ENCODE data around the gene PRPF8.
A peak's percentile ranks its signal among the peaks of the same experiment; 100 is the strongest.

The PRPF8 gene

DNA sequence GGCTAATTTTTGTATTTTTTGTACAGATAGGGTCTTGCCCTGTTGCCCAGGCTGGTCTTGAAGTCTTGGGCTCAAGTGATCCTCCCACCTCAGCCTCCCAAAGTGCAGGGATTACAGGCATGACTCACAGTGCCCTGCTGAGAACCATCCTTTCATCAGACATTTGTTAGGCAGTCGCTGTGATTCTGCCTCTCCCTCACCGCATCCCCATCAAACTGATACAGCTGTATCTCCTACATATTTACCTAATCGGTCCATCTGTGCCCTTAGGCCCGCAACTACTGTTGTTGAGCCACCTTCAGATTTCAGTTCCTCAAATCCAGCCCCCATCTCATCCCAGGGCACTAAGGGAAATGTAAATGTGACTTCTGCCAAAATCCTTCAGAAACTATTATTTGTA is 54.0 kb downstream of the PRPF8 start:
- H3K27me3 Mint-ChIP-seq, result peaks cover 32% of the 10 kb centered on the region
- H3K9me3 Mint-ChIP-seq, result no peaks in the 10 kb centered on the region
- DNase-seq (no peak), ATAC-seq (no peak)
- H3K4me3 Mint-ChIP-seq, result no peak overlapping the region
- peaks cover 39% of the 10 kb centered on the region for H3K4me1 Mint-ChIP-seq
- H3K27ac Mint-ChIP-seq, result no peak overlapping the region

DNA sequence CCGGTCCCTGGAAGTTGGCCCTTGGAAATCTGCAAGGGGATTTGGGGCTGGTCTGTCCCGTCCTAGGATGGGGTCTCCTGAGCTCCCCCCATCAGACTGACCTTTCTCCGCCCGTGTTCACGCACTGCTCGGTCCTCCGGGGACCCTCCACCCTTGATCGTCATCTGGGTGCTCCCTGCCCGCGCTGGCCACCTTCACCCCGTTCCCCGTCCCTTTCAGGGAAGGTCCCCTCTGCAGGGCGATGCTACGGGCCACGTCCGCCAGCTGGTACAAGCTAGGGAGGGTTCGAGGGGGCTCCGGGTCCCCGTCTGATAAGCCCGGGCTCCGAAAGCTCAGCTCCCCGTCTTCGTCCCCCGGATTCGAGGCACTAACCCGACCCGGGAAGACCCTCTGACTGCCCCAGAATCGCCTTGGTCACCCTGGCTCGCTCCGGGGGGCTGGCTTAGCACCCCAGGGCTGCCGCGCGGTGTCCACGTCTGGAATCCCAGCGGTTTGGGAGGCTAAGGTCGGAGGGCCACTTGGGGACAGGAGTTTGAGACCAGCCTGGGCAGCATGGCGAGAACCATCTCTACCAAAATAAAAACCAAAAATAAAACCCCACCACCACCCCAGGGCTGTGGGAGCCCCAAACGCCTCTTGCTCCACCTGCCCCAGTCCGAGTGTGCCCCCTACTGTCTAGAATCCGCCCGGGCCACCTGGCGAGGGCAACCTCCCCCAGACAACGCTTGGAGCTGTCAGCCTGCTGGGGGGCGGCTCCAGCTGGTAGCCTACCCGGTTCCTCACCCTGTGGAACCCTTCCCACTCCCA is 55.0 kb downstream of the PRPF8 start:
- H3K27me3 Mint-ChIP-seq, result peaks cover 36% of the 10 kb centered on the region
- peak; percentile 65 for ATAC-seq

DNA sequence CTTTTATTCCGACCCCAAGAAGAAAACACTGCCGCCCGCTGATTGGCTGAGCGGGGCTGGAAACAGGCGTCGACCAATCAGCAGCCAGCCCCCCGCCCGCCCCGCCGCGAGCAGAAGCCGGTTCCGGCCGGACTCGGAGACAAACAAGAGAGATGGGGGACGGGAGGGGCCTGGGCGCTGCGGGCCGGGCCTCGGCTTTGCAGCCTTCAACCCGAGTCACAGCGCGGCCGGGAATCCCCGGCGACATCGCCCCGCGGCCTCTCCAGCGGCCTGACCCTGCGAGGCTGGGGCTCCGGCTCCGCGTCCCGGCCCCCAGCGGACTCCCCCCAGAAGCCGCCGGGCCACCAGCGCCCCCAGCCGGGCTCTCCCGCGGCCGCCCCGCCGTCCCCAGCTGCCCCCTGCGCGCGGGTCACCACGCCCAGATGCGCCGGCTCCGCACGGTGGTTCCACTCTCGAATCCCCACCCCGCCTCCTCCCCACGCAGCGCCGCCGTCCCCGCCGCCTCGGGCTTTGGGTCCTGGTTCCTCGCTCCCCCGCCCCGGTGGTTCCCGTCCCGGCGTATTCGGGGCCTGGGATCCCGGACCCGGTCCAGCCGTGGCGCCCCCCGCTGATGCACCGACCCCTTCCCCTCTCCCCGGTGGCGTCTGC is 55.7 kb downstream of the PRPF8 start:
- DNase-seq, result peak; percentile 87 to 92
- peaks cover 39% of the 10 kb centered on the region for H3K4me1 Mint-ChIP-seq
- peaks cover 36% of the 10 kb centered on the region for H3K27me3 Mint-ChIP-seq
- ATAC-seq, result peak; percentile 87
- peak overlapping the region; percentile 81 to 97 for H3K27ac Mint-ChIP-seq
- peak overlapping the region; percentile 86 to 99 for H3K4me3 Mint-ChIP-seq
- no peaks in the 10 kb centered on the region for H3K9me3 Mint-ChIP-seq

More for the DNA sequence above, 55.0 kb downstream of the PRPF8 start:
- Mint-ChIP-seq H3K4me3 (peak overlapping the region; percentile 84 to 99), H3K4me1 (peaks cover 39% of the 10 kb centered on the region), H3K27ac (peak overlapping the region; percentile 7 to 77), H3K9me3 (no peaks in the 10 kb centered on the region)
- DNase-seq, result peak; percentile 85 to 86

DNA sequence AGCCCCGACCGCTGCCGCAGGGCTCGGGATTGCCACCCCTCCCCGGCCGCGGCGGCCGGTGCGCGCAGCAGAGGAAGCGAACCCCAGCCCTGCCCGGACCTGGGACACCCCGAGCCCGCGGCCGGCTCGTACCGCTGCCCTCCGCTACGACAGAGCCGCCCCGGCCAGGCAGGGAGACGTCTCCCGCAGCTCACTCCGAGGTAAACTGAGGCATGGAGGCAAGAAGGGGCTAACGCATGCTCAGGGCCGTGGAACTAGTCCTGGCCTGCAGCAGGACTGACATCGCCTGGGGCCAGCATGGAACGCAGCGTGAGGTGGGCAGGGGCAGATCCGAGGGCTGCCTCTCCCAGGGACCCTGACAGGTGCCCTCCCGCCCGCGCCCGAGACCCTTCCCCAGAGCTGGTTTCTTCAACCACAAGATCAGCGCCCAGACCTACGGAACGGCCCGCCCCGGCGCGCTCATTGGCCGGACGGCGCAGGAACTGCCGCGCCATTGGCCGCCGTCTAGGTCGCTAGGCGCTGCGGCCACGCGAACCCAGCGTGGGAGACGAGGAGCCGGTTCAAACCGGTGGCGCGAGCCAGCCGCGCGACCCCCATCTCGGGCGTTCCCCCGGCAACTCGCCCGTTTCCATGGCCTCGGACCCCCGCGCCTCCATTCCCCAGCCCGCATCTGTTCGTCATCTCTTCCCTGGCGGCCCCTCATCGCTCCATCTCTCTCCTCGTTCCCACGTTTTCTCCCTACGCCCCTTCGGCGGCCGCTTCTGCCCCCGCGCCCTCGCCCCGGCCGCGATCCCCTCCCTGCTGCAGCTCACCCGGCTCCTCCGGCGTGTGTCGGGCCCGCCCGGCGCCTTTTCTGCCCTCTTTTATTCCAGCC is 56.4 kb downstream of the PRPF8 start, which contains the start of gene SLC43A2:
TSS of gene SLC43A2 (minus strand) at position 853 of the 874 bp plus-strand sequence. CDS start 960 bp downstream, outside the sequence.
- peaks cover 39% of the 10 kb centered on the region for H3K4me1 Mint-ChIP-seq
- peaks cover 36% of the 10 kb centered on the region for H3K27me3 Mint-ChIP-seq
- DNase-seq (peak; percentile 75 to 80), ATAC-seq (peak; percentile 82)
- no peaks in the 10 kb centered on the region for H3K9me3 Mint-ChIP-seq
- peak within 1 kb of the TSS; percentile 81 to 97 for H3K27ac Mint-ChIP-seq
- peak within 1 kb of the TSS; percentile 86 to 99 for H3K4me3 Mint-ChIP-seq

DNA sequence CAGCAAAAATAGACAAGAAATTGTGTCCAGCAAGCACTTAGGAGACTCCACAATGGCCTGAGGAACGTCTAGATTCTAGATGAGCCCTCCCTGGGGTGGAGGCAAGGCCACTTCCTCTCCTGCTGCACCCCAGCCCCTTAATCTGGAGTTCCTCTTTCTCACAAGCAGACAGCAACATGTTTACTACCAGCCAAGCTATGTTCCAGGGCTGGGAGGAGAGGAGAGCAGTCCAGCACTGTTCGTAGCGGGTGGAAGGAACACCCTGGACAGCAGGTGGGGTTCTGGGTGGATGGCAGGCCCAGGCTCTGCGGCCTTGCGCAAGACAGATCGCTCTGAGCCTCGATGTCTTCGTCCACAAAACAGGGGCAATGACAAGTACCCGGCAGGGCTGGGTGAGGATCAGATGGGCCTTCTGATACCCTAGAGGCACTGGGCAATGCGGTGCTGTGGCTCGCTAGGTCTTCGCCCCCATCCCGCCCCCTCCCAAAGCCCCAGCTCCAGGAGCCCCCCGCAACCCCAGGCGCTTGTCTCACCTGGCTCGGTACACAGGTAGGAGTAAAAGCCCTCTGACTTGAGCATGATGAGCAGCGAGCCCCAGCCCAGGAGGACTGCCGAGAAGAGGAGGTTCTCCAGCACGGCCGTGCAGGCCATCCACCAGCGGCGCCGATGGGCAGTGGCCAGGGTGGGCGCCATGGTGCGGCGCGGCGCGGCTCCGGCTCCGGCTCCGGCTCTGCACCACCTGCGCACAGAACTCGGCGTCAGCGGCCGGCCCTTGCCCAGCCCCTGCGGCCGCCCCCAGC is 57.3 kb downstream of the PRPF8 start:
- Mint-ChIP-seq H3K27me3 (peaks cover 36% of the 10 kb centered on the region), H3K9me3 (no peaks in the 10 kb centered on the region), H3K4me3 (peak overlapping the region; percentile 66 to 99), H3K4me1 (peaks cover 39% of the 10 kb centered on the region), H3K27ac (no peak overlapping the region)
- ATAC-seq (no peak), DNase-seq (no peak)

DNA sequence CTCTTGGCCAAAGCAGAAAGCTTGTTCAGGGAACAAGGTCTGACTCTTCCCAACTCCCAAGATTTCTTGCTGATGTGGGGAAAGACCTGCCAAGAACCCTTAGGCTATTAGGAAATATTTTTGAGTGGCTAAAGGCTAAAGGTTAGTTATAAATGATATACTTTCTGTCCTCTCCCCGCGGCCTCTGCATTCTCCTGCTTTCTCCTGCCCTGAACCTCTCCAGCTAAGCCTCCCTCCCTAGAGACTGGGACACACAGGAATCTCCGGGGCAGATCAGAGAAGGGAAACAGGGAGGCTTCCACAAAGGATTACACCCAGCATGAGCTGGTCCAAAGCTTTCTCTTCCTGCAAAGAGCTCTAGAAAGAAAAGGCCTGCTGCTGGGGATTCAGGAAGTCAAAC is 58.3 kb downstream of the PRPF8 start:
- no peak for DNase-seq
- Mint-ChIP-seq H3K4me1 (peaks cover 39% of the 10 kb centered on the region), H3K27me3 (peaks cover 29% of the 10 kb centered on the region), H3K27ac (no peak overlapping the region), H3K4me3 (no peak overlapping the region), H3K9me3 (no peaks in the 10 kb centered on the region)
- ATAC-seq, result no peak

DNA sequence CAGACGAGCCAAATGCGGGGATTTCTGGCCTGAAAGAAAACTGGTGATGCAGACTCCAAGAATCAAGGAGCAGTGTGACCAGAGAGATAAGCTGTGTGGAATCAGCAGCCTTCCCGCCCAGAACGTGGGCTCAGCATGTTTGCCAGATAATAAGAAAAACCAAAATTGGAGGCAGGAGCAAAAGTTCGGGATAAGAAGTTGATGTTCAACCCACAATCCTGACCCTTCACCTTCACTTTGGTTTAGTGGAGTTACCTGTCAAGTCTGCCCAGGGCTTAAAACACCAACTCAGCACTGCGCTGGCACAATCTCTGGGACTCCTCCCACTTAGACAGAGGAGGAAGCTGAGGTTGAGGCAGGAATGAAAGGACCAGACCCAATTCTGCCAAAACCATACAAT is 59.1 kb downstream of the PRPF8 start:
- peaks cover 34% of the 10 kb centered on the region for H3K4me1 Mint-ChIP-seq
- no peaks in the 10 kb centered on the region for H3K9me3 Mint-ChIP-seq
- no peak for DNase-seq
- peaks cover 22% of the 10 kb centered on the region for H3K27me3 Mint-ChIP-seq
- no peak overlapping the region for H3K4me3 Mint-ChIP-seq
- H3K27ac Mint-ChIP-seq, result no peak overlapping the region
- no peak for ATAC-seq

DNA sequence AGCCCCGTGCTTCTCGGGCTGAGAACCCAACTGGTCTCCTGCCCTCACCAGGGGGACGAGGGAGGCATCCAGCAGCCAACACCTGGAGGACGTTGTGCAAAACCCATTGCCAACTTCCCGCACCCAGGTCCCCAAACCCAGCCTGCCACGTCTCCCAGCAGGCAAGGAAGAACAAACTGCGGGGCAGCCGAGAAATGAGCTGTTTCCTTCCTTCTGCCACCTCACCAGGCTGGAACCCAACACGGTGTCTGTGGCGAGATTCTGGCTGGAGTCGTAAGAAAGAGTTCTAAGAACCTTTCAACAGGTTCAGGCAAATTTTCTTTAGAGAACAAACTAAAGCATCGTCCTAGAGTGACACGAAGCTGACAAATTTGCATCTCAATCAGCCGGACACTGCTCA is 59.6 kb downstream of the PRPF8 start:
- no peak for ATAC-seq
- Mint-ChIP-seq H3K4me1 (peaks cover 29% of the 10 kb centered on the region), H3K27me3 (peaks cover 22% of the 10 kb centered on the region), H3K9me3 (no peaks in the 10 kb centered on the region), H3K27ac (no peak overlapping the region), H3K4me3 (no peak overlapping the region)
- no peak for DNase-seq

DNA sequence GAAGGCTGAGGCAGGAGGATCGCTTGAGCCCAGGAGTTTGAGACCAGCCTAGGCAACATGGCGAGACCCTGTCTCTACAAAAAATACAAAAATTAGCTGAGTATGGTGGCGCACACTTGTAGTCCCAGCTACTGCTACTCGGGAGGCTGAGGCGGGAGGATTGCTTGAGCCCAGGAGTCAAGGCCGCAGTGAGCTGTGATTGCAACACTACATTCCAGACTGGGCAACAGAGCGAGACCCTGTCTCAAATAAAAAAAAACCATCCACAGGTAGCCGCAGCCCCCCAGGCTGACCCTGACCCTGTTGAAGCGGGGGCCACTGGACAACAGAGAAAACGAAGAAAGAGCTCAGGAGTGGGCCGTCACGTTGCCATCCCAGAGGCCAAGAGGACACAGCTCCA is 60.0 kb downstream of the PRPF8 start:
- Mint-ChIP-seq H3K27me3 (peaks cover 22% of the 10 kb centered on the region), H3K27ac (no peak overlapping the region)

DNA sequence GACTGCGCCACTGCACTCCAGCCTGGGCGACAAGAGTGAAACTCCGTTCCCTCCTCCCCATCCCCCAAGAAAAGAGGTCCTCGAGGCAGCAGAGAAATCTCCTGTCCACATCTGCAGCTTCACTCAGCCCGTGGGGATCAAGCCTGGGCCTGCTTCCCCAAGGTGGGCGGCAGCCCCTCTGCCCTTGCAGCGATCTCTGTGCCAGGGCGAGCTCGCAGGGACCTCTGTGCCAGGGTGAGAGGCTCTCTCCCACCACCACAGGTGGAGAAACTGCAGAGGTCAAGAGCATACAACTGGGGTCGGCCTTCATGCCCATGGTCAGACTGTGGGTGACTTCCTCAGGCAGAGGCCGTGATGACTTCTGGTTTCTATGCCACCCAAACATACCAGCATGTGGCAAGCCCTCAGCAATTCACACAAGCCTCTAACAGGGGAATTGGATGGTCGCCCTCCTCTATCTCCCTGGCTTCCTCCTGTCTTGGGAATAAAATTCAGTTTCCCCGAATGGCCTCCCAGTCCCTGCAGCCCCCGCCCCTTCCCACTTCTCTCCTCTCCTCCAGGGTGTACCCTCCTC is 61.5 kb downstream of the PRPF8 start:
- ATAC-seq (no peak), DNase-seq (no peak)
- Mint-ChIP-seq H3K27me3 (peaks cover 22% of the 10 kb centered on the region), H3K27ac (no peak overlapping the region), H3K9me3 (no peaks in the 10 kb centered on the region), H3K4me1 (peaks cover 15% of the 10 kb centered on the region), H3K4me3 (no peak overlapping the region)

More for the DNA sequence above, 60.0 kb downstream of the PRPF8 start:
- DNase-seq, result no peak
- Mint-ChIP-seq H3K9me3 (no peaks in the 10 kb centered on the region), H3K4me3 (no peak overlapping the region), H3K4me1 (peaks cover 26% of the 10 kb centered on the region)
- no peak for ATAC-seq

DNA sequence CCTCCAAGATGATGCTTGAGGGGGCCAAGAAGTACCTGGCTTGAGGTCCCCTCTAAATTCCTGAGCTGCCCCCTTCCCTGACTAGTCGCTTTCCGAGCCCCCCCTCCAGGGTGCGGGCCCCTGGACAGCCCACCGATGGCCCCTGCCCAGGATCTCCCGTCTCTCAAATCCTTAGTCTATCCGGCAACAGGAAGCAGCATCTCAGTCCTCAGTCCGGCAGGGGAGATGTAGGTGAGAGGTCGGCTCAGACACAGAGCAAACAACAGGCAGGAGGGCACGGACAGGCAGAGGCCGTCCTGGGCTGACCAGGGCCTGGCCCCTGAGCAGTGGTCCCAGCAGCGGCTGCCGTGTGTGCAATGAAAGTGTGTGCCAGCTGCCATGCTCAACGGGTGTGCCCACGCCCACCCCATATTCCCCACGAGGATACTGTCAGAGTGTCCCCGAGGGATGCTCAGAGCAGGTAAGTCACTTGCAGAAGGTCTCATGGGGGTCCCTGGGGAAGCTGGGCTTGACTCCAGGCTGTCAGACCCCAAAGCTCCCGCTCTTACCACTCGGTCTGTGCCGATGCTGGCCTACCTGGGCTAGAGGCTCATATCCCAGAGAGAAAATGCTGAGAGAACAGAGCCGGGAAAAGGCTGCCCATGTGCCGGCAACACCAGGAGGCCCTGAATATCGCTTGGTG is 63.3 kb downstream of the PRPF8 start:
- Mint-ChIP-seq H3K9me3 (no peaks in the 10 kb centered on the region), H3K4me3 (no peak overlapping the region), H3K27ac (no peak overlapping the region), H3K27me3 (peaks cover 11% of the 10 kb centered on the region), H3K4me1 (peaks cover 13% of the 10 kb centered on the region)
- no peak for ATAC-seq
- DNase-seq, result no peak

DNA sequence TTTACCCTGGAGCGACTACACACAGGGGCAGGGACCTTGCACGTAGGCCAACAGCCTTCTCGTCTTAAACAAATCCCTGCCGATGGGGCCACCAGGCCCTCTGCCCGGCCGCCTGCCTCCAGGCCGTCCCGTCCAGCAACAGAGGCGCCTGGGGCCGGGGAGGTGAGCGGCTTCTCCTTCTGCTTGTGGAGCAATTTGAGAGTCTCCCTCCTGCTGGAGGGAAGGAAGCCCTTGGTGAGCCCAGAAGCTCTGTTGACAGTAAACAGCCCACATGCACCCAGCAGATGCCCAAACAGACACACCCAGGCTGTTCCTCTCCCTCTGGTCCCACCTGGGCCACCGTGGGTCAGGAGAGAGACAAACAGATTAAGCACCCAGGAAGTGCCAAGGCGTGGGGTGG is 64.2 kb downstream of the PRPF8 start:
- no peaks in the 10 kb centered on the region for H3K9me3 Mint-ChIP-seq
- no peak overlapping the region for H3K27ac Mint-ChIP-seq
- H3K4me3 Mint-ChIP-seq, result no peak overlapping the region
- DNase-seq (no peak), ATAC-seq (no peak)
- peaks cover 2% of the 10 kb centered on the region for H3K27me3 Mint-ChIP-seq
- peaks cover 7% of the 10 kb centered on the region for H3K4me1 Mint-ChIP-seq

DNA sequence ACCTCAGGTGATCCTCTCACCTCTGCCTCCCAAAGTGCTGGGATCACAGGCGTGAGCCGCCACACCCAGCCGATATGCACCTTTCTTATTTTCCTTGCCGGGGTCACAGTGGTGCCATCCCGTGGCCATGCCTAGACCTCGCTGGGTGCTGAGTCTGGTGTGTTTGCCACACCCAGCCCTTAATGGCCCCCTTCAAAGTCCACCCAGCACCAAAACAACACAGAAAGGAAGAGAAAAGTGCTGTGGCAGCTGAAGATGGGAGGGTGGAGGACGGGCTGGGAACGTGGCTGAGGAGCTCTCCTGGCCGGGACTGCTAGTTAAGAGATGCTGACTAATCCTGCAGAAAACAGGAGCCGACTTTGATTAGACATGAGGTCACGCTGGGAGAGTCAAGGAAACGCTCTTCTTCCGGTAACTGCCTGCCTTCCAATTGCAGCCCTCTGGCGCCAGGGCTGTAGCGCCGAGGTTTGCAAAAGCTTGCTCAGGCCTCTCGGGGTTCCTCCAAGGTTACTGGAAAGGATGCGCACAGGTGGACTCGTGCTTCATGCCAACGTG is 67.0 kb downstream of the PRPF8 start:
- ATAC-seq (no peak), DNase-seq (no peak)
- no peaks in the 10 kb centered on the region for H3K27me3 Mint-ChIP-seq
- peak overlapping the region in 1 of 2 donors; percentile 1 for H3K4me3 Mint-ChIP-seq
- H3K27ac Mint-ChIP-seq, result no peak overlapping the region
- H3K9me3 Mint-ChIP-seq, result no peaks in the 10 kb centered on the region
- peaks cover 7% of the 10 kb centered on the region for H3K4me1 Mint-ChIP-seq

DNA sequence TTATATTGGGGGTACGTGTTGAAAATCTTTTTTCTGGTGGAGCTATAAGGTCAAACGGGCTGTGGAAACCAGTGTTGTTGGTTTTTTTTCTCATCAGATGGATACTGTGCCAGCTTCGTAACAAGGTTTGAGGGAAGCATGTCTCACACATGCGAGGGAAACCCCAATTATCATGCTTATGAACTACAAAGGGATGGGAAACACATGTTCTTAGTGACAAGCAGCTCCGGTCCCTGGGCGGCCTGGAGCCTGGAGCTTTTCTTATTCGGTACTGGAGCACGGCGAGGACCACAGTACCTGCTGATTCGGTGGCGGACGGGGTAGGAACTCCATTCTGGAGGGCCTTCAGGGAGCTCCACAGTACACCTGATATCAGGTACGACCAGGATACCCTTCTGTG is 68.6 kb downstream of the PRPF8 start:
- no peak for DNase-seq
- Mint-ChIP-seq H3K4me3 (no peak overlapping the region), H3K27ac (no peak overlapping the region), H3K4me1 (peaks cover 7% of the 10 kb centered on the region), H3K9me3 (no peaks in the 10 kb centered on the region), H3K27me3 (no peaks in the 10 kb centered on the region)
- no peak for ATAC-seq
